Keratinocyte (primary cell): ENCODE measurements around the gene RFX3.

ENCODE experiments used
- CTCF ChIP-seq, 3 experiments: IDR thresholded peaks in 1 of 3; conservative IDR thresholded peaks in 1 of 3; optimal IDR thresholded peaks in 1 of 3; 2 replicates in 2 of 3; 3 replicates in 1 of 3; pipeline versions ENCODE3 to v1.5.1; 2011; ENCODE audit warnings: low read length in 3 of 3, mild to moderate bottlenecking in 3 of 3, moderate library complexity in 2 of 3, control low read depth in 1 of 3, inconsistent platforms in 1 of 3; ENCODE audit not compliant: insufficient read depth in 2 of 3; ENCODE audit errors: extremely low read depth in 1 of 3
- EZH2 ChIP-seq: IDR thresholded peaks from one replicate; pipeline ENCODE4 v1.6.1; 2012; ENCODE audit warnings: inconsistent platforms, mild to moderate bottlenecking, low read length, moderate library complexity

DNA sequence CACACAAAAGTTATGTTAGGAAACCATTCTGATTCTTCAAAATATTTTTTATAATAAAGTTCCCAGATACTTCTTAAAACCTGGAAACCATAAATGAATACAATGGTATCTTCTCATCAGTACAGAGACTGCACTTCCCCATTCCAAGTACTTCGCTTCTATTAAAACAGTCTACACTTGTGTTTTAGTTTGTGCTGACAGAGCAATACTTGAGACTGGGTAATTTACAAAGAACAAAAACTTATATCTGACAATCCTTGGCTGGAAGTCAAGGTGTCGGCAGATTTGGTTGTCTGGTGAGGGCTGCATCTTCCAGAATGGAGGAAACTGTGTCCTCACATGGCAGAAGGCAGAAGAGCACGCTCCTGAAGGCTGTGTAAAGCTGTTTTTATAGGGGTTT lies 70.1 kb downstream of the RFX3 start:
- no peak for TF ChIP-seq CTCF (optimal IDR thresholded peaks at IDR 0.05 in 1 of 3, IDR thresholded peaks at IDR 0.05 in 1 of 3, conservative IDR thresholded peaks at IDR 0.05 in 1 of 3; ENCODE audit: extremely low read depth in 1 of 3, insufficient read depth in 2 of 3, low read length in 3 of 3)
- TF ChIP-seq EZH2, result no peak
